ENCODE measurements around the gene IRF2BPL. TPM values are rescaled to one million over a fixed set of nuclear protein-coding genes. Genes with fewer than 3 reads are reported as not detected.
"Not testable (repeated sequence)": the region's sequence is repeated elsewhere in the genome, so short reads cannot be mapped to it uniquely, and the experiment has no call there.

IRF2BPL gene
- total RNA-seq, 1 experiment from 2014 or later = 24.7 TPM

DNA sequence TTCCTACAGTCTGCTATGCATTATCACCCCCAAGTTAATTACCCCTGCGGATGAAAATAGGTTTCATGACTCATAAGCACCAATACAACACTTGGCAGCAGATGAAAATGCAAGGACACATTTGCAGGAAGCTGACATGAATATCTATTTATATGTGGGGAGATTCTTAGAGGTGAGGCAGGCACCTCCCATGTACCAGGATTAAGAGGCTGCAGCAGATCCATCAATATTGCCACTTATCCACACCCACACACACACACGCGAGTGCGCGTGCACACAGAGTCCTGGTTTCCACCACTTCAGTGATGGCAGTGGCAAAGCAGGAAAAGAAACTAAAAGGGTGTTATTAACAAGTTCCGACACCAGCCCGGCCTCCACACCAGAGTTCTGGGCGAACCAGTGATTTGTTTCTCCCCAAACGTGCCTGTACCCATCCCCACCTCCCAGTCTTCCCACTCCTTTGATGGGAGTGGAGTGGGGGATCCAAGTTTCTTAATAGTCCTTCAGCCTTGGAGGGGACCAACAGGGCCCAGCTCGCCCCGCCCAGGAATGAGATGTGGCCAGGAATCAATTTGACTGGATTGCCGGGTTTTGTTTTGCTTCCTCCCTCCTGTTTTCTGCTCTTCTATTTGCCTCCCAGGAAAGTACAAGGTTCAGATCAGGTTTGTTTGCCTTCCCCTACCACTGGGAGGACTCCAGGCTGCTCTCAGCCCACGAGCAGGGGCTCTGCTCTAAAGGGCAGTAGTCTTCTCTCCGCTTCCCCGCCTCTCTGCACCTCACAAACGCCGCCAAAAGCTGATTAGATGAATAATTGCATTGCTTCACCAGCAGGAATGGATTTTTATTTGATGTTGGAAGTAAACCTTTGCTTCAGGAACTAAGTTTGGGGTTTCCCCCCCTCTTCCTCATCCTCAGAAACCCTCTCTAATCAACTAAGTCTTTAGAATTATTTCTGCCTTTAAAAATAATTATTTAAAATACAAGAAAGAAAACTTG lies 5.2 kb downstream of the IRF2BPL start:
- peak overlapping the region; percentile 50 for H3K4me3 Mint-ChIP-seq (ENCODE audit: unreplicated experiment)
- DNase-seq = peak; percentile 87 to 89
- BruUV-seq (replicated peaks) = no TSS peak
- intact Hi-C loops (cut with micrococcal nuclease; ENCODE audit: unreplicated experiment) = loop anchor here (1.0 to 2.0 kb wide), 6 partner anchors 15 to 60 kb away; no protein-coding TSS in a partner anchor
- 0 out of 2 replicates have a peak overlapping the region, but pooled peaks have one; percentile 3 for H3K4me3 ChIP-seq (ENCODE audit: low read depth, low read length)
- peak overlapping the region; percentile 63 for H3K27ac Mint-ChIP-seq (ENCODE audit: unreplicated experiment)
- no peaks in the 10 kb centered on the region for H3K27me3 ChIP-seq (replicated peaks; ENCODE audit: control insufficient read depth, insufficient read depth, low read length)
- H3K36me3 Mint-ChIP-seq (ENCODE audit: insufficient read depth, unreplicated experiment) = peaks cover 9% of the 10 kb centered on the region
- H3K4me1 Mint-ChIP-seq (ENCODE audit: low read depth, unreplicated experiment) = peaks cover 28% of the 10 kb centered on the region
- ChIA-PET POLR2A (interaction anchor here (0.6 to 1.6 kb wide), 4 partner anchors 11 to 972 kb away, joined by 3 to 7 read pairs (median 4); no protein-coding TSS in a partner anchor), CTCF (interaction anchor here (0.8 to 1.2 kb wide), 6 partner anchors 9 to 105 kb away, joined by 3 to 4 read pairs (median 4); no protein-coding TSS in a partner anchor)
- no peaks in the 10 kb centered on the region for H3K9me3 ChIP-seq
- TF ChIP-seq, protein P1, sequence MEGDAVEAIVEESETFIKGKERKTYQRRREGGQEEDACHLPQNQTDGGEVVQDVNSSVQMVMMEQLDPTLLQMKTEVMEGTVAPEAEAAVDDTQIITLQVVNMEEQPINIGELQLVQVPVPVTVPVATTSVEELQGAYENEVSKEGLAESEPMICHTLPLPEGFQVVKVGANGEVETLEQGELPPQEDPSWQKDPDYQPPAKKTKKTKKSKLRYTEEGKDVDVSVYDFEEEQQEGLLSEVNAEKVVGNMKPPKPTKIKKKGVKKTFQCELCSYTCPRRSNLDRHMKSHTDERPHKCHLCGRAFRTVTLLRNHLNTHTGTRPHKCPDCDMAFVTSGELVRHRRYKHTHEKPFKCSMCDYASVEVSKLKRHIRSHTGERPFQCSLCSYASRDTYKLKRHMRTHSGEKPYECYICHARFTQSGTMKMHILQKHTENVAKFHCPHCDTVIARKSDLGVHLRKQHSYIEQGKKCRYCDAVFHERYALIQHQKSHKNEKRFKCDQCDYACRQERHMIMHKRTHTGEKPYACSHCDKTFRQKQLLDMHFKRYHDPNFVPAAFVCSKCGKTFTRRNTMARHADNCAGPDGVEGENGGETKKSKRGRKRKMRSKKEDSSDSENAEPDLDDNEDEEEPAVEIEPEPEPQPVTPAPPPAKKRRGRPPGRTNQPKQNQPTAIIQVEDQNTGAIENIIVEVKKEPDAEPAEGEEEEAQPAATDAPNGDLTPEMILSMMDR (IDR thresholded peaks at IDR 0.05; ENCODE audit: insufficient read depth in 1 of 2, low read depth in 1 of 2, low read length in 1 of 2, severe bottlenecking in 1 of 2, unreplicated experiment in 1 of 2) = peak; percentile 22 to 52
- no peaks in the 10 kb centered on the region for H3K9me3 Mint-ChIP-seq (ENCODE audit: unreplicated experiment)
- H3K4me1 ChIP-seq = peaks cover 39% of the 10 kb centered on the region
- H3K36me3 ChIP-seq (ENCODE audit: control insufficient read depth, insufficient read depth, low read length) = no peaks in the 10 kb centered on the region
- H3K27me3 Mint-ChIP-seq (ENCODE audit: insufficient read depth, unreplicated experiment) = no peaks in the 10 kb centered on the region

DNA sequence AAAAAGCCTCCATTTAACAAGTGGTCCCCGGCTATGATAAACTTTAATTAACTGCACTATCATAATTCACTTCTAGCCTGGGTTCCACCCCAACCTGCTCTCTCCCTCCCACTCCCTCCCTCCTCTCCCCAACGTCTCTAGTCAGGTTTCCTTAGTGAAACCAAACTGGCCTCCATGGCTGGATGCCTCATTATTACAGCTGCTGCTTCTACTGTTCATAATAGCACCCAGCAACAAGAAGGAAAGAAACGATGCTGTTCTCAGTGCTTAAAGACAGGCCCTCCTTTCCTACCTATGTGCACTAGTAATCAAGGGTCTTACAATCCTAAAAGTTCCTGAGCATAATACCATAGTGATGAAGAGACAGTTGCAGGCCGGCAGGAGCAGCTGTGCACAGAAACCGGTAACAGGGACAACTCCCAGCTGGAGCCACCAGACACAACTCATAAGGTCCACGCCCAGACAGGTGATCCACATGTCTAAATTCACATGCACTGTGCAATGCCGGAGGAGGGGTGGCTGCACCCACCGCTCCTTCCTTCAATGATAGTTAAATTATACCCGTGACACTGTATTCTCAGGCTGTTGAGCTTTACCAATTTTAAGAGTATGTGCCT lies 6.2 kb downstream of the IRF2BPL start:
- Histone ChIP-seq H3K9me3 (no peaks in the 10 kb centered on the region), H3K36me3 (ENCODE audit: control insufficient read depth, insufficient read depth, low read length) (no peaks in the 10 kb centered on the region), H3K4me1 (peaks cover 39% of the 10 kb centered on the region), H3K27me3 (replicated peaks; ENCODE audit: control insufficient read depth, insufficient read depth, low read length) (no peaks in the 10 kb centered on the region), H3K4me3 (ENCODE audit: low read depth, low read length) (no peak overlapping the region)
- Mint-ChIP-seq H3K27ac (ENCODE audit: unreplicated experiment) (peak overlapping the region; percentile 63), H3K4me1 (ENCODE audit: low read depth, unreplicated experiment) (peaks cover 28% of the 10 kb centered on the region), H3K4me3 (ENCODE audit: unreplicated experiment) (no peak overlapping the region), H3K9me3 (ENCODE audit: unreplicated experiment) (no peaks in the 10 kb centered on the region), H3K27me3 (ENCODE audit: insufficient read depth, unreplicated experiment) (no peaks in the 10 kb centered on the region), H3K36me3 (ENCODE audit: insufficient read depth, unreplicated experiment) (peaks cover 8% of the 10 kb centered on the region)
- TF ChIP-seq, protein P1 (IDR thresholded peaks at IDR 0.05; ENCODE audit: insufficient read depth in 1 of 2, low read depth in 1 of 2, low read length in 1 of 2, severe bottlenecking in 1 of 2, unreplicated experiment in 1 of 2) = no peak
- intact Hi-C loops (cut with micrococcal nuclease; ENCODE audit: unreplicated experiment) = loop anchor here (2.0 kb wide), 3 partner anchors 46 to 60 kb away; no protein-coding TSS in a partner anchor
- ChIA-PET POLR2A (interaction anchor here (0.6 to 0.7 kb wide), 2 partner anchors 24 to 103 kb away, joined by 7 to 14 read pairs; no protein-coding TSS in a partner anchor), CTCF (interaction anchor here (0.7 to 1.1 kb wide), 3 partner anchors 18 to 158 kb away, joined by 3 to 5 read pairs (median 3); no protein-coding TSS in a partner anchor)
- no TSS peak for BruUV-seq (replicated peaks)
- DNase-seq = no peak

DNA sequence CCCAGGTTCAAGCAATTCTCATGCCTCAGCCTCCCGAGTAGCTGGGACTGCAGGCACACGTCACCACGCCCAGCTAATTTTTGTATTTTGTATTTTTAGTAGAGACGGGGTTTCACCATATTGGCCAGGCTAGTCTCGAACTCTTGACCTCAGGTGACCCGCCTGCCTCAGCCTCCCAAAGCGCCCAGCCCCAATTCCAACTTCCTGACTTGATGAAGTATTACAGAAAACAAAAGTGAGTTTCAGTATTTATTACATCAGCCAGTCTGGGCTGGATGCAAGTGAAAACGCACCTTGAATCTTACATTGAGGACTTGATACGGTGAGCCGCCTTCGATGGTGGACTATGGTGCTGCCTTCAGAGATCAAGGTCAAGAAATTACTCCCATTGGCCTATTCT lies 7.1 kb downstream of the IRF2BPL start:
- ChIA-PET POLR2A (interaction anchor here (0.7 kb wide), 1 partner anchor 102 kb away, joined by 14 read pairs; no protein-coding TSS in a partner anchor), CTCF (interaction anchor here (0.7 kb wide), 1 partner anchor 158 kb away, joined by 5 read pairs; no protein-coding TSS in a partner anchor)
- H3K4me1 Mint-ChIP-seq (ENCODE audit: low read depth, unreplicated experiment) = peaks cover 28% of the 10 kb centered on the region
- intact Hi-C loops (cut with micrococcal nuclease; ENCODE audit: unreplicated experiment); H3K36me3 Mint-ChIP-seq (ENCODE audit: insufficient read depth, unreplicated experiment); BruUV-seq (replicated peaks); H3K36me3 ChIP-seq (ENCODE audit: control insufficient read depth, insufficient read depth, low read length); DNase-seq; H3K27me3 ChIP-seq (replicated peaks; ENCODE audit: control insufficient read depth, insufficient read depth, low read length); H3K9me3 ChIP-seq; H3K27ac Mint-ChIP-seq (ENCODE audit: unreplicated experiment); H3K9me3 Mint-ChIP-seq (ENCODE audit: unreplicated experiment); H3K4me3 Mint-ChIP-seq (ENCODE audit: unreplicated experiment); H3K27me3 Mint-ChIP-seq (ENCODE audit: insufficient read depth, unreplicated experiment); H3K4me3 ChIP-seq (ENCODE audit: low read depth, low read length): not testable (repeated sequence)
- peaks cover 36% of the 10 kb centered on the region for H3K4me1 ChIP-seq
